ENCODE results near the gene KIFBP.
"Not testable (repeated sequence)": the region's sequence is repeated elsewhere in the genome, so short reads cannot be mapped to it uniquely, and the experiment has no call there.

Gene KIFBP

DNA sequence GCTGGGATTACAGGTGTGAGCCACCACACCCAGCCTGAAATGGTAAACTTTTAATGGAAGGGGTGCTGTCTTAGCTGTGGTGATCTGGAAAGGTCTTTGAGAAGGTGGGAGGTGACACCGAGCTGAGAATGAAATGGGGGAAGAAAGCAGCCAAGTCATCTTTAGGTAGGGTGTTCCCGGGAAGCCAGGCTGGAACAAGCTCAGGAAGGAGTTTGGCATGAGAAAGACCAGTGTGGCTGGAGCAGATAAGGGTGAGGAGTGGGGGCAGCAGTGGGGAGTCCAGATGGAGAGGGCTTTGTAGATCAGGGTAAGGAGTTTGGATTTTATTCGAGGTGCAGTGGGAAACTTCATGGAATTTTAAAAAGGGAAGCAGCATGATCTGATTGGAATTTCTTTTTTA is 30.0 kb downstream of the KIFBP start:
- no peaks in the 10 kb centered on the region for H3K27me3 Mint-ChIP-seq
- DNase-seq (no peak), ATAC-seq (replicated peaks) (no peak)
- H3K4me3 Mint-ChIP-seq, result no peak overlapping the region
- H3K9me3 Mint-ChIP-seq, result no peaks in the 10 kb centered on the region
- no peaks in the 10 kb centered on the region for H3K4me1 Mint-ChIP-seq
- peaks cover 13 to 18% of the 10 kb centered on the region in 2 donors for H3K36me3 Mint-ChIP-seq
- H3K27ac Mint-ChIP-seq, result no peak overlapping the region

DNA sequence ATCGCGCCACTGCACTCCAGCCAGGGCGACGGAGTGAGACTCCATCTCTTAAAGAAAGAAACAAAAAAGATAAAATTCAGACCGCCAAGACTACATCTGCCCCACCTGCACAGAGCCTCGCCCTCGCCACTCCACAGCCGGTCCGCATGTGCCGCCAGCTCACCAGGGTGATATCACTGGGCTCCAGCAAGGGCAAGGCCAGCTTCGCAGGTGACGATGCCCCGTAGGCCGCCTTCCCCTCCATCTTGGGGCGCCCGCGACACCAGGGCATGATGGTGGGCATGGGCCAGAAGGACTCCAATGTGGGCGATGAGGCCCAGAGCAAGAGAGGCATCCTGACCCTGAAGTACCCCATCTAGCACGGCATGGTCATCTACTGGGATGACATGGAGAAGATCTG is 34.0 kb downstream of the KIFBP start:
- Mint-ChIP-seq H3K9me3 (no peaks in the 10 kb centered on the region), H3K36me3 (peaks cover 9 to 10% of the 10 kb centered on the region in 2 donors), H3K4me3 (no peak overlapping the region), H3K4me1 (peaks cover 0 to under 1% of the 10 kb centered on the region in 2 donors), H3K27me3 (no peaks in the 10 kb centered on the region), H3K27ac (no peak overlapping the region)
- DNase-seq, result no peak
- ATAC-seq (replicated peaks), result no peak

DNA sequence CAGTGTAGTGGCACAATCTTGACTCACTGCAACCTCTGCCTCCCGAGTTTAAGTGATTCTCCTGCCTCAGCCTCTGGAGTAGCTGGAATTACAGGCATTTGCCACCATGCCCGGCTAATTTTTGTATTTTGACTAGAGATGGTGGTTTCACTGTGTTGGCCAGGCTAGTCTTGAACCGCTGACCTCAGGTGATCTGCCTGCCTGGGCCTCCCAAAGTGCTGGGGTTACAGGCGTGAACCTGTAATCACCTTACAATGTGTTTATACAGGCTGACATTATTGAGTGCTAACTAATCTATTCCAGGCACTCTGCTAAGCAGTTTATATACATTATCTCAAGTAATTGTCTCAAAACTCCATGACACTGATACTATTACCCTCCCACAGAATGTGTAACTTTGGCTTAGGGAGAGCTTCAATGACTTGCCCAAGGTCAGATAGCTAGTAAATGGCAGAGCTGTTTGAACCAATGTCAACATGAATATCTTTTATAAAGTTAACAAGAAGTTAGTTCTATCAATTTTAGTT is 36.8 kb downstream of the KIFBP start:
- no peak for ATAC-seq (replicated peaks)
- no peak overlapping the region for H3K27ac Mint-ChIP-seq
- H3K4me3 Mint-ChIP-seq, result no peak overlapping the region

DNA sequence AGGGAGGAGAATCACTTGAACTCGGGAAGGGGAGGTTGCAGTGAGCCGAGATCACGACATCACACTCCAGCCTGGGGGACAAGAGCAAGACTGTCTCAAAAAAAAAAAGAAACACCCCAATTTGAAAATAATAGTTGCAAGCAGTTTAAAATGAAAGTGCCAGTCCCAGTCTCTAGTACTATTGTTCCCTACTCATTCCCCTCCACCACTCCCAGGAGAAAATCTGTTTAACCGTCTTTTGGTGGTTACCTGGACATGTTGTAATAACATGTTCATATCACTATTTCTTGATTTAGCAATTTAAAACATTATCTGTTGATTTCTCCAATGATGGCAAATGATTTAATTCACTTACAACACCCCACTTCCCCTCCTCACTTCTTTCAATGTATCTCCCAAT is 44.7 kb downstream of the KIFBP start:
- H3K27ac Mint-ChIP-seq, result no peak overlapping the region
- no peak overlapping the region for H3K4me3 Mint-ChIP-seq
- no peaks in the 10 kb centered on the region for H3K4me1 Mint-ChIP-seq
- no peak for DNase-seq
- no peaks in the 10 kb centered on the region for H3K27me3 Mint-ChIP-seq
- peaks cover 0 to 3% of the 10 kb centered on the region in 2 donors for H3K9me3 Mint-ChIP-seq
- no peaks in the 10 kb centered on the region for H3K36me3 Mint-ChIP-seq
- no peak for ATAC-seq (replicated peaks)

More for the DNA sequence above, 36.8 kb downstream of the KIFBP start:
- Mint-ChIP-seq H3K27me3 (no peaks in the 10 kb centered on the region), H3K36me3 (no peaks in the 10 kb centered on the region), H3K4me1 (peaks cover 0 to 3% of the 10 kb centered on the region in 2 donors), H3K9me3 (no peaks in the 10 kb centered on the region)
- no peak for DNase-seq

DNA sequence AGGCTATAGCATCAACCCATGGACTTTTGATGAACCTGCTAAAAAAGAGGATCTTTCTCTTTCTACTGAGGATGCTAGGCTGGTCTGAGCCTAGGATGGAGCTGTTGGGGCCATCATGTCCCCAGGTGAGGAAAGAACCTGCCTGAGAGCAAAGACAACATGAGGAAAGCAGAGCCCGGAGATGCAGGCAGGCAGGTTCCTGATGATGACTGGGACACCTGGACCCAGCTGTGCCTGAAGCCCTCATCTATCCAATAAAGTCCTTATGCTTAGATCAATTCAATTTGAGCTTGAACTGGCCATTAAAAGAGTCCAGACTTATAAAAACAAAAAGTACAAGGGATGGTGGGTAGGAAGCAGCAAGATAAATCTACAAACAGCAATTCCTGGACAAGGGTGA is 48.9 kb downstream of the KIFBP start:
- ATAC-seq (replicated peaks), result no peak
- Mint-ChIP-seq H3K27me3 (no peaks in the 10 kb centered on the region), H3K4me1 (no peaks in the 10 kb centered on the region), H3K36me3 (no peaks in the 10 kb centered on the region), H3K9me3 (peaks cover 0 to 3% of the 10 kb centered on the region in 2 donors), H3K27ac (no peak overlapping the region), H3K4me3 (no peak overlapping the region)
- no peak for DNase-seq

DNA sequence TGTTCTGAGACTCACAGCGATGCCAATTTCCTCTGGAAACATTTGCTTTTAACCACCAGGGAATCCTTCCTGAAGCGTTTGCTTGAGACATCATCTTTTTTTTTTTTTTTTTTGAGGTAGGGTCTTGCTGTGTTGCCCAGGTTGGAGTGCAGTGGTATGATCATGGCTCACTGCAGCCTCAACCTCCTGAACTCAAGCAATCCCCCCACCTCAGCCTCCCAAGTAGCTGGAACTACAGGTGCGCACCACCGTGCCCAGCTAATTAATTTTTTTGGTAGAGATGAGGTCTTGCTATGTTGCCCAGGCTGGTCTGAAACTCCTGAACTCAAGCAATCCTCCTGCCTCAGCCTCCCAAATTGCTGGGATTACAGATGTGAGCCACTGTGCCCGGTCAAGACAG is 52.3 kb downstream of the KIFBP start:
- H3K9me3 Mint-ChIP-seq; H3K27me3 Mint-ChIP-seq; H3K27ac Mint-ChIP-seq; DNase-seq; ATAC-seq (replicated peaks); H3K36me3 Mint-ChIP-seq; H3K4me3 Mint-ChIP-seq: not testable (repeated sequence)
- H3K4me1 Mint-ChIP-seq, result peaks cover 19 to 23% of the 10 kb centered on the region in 2 donors

DNA sequence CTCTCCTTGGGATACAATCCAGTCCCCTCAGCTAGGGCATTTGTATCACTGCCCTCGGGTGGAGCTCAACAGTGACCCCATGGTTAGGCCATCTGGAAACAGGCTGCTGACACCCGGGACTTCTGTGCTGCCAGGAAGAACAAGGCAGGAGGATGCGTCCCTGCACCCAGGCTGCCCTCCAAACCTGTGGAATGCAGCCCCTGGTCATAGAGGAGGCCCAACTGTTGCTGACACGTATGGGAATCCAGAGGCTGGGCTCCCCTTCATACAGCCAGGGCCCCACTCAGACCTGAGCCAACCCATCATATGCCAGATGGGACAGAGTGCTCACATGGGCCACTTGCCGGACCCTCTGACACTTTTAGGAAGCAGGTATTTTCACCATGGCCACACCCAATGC is 53.8 kb downstream of the KIFBP start:
- Mint-ChIP-seq H3K27ac (no peak overlapping the region), H3K4me1 (peaks cover 22 to 29% of the 10 kb centered on the region in 2 donors), H3K36me3 (no peaks in the 10 kb centered on the region), H3K4me3 (no peak overlapping the region), H3K9me3 (peaks cover 0 to under 1% of the 10 kb centered on the region in 2 donors), H3K27me3 (no peaks in the 10 kb centered on the region)
- no peak for DNase-seq
- no peak for ATAC-seq (replicated peaks)

DNA sequence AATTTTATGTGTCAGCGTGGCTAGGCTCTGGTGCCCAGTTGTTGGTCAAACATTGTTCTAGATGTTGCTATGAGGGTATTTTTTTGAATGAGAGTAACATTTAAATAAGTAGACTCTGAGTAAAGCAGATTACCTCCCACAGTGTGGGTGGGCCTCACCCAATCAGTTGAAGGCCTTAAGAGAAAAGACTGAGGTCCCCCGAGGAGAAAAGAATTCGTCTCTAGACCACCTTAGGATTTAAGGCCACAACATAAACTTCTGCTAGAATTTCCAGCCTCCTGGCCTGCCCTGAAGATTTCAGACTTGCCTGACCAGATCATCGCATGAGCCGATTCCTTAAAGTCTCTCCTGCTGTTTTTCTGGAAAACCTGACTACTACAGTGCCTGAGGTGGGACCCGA is 54.2 kb downstream of the KIFBP start:
- Mint-ChIP-seq H3K9me3 (no peaks in the 10 kb centered on the region), H3K36me3 (no peaks in the 10 kb centered on the region)

DNA sequence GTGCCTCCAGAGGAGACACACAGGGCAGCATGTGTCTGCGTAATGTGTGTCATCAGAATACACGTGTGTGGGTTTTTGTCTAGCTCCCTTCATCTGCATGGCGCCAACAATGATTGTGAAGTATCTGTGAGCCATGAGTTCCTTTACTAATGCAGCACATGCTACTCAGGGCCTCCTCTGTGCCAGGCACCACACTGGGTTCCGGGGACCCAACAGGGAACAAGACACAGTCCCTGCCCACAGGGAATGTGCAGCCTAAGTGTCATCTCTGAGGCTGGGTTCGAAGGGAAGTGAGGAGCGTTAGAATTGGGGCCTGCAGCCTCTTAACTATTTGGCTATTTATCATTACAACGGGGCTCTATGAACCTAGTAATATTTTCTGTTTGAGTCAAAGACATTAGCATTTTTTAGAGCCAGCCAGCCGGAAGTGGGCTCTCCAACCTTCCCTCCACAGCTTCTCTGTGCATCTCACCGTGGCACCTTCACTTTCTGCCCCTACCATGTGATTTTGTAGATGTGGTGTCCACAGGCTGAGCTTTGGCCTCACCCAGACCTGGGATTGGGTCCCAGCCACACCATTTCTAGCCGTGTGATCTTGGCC is 55.4 kb downstream of the KIFBP start:
- Mint-ChIP-seq H3K27ac (peak overlapping the region; percentile 90), H3K4me1 (peaks cover 29 to 45% of the 10 kb centered on the region in 2 donors), H3K36me3 (no peaks in the 10 kb centered on the region), H3K27me3 (no peaks in the 10 kb centered on the region), H3K9me3 (no peaks in the 10 kb centered on the region), H3K4me3 (peak overlapping the region; percentile 41 to 56)
- DNase-seq (no peak), ATAC-seq (replicated peaks) (peak; percentile 58 to 70)

More for the DNA sequence above, 54.2 kb downstream of the KIFBP start:
- H3K27me3 Mint-ChIP-seq, result no peaks in the 10 kb centered on the region
- H3K4me3 Mint-ChIP-seq, result no peak overlapping the region
- DNase-seq (no peak), ATAC-seq (replicated peaks) (no peak)
- H3K27ac Mint-ChIP-seq, result no peak overlapping the region
- H3K4me1 Mint-ChIP-seq, result peaks cover 22 to 34% of the 10 kb centered on the region in 2 donors

DNA sequence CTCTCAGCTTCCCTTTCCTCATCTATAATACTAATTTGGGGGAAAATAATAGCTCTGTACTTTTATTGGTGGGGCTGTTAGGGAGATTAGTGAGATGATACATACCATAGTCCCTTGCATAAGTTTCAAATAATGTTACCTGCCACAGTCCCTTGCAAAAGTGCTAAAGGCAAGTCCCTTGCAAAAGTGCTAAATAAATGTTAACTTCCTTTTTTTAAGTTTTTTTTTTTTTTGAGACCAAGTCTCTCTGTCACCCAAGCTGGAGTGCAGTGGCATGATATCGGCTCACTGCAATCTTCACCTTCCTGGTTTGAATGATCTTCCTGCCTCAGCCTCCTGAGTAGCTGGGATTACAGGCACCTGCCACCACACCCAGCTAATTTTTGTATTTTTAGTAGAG is 55.9 kb downstream of the KIFBP start:
- Mint-ChIP-seq H3K4me1 (peaks cover 31 to 51% of the 10 kb centered on the region in 2 donors), H3K36me3 (no peaks in the 10 kb centered on the region), H3K27ac (peak overlapping the region; percentile 90), H3K9me3 (no peaks in the 10 kb centered on the region), H3K4me3 (peak overlapping the region in 1 of 2 donors; percentile 56), H3K27me3 (no peaks in the 10 kb centered on the region)
- peak; percentile 40 to 61 for ATAC-seq (replicated peaks)
- DNase-seq, result no peak

DNA sequence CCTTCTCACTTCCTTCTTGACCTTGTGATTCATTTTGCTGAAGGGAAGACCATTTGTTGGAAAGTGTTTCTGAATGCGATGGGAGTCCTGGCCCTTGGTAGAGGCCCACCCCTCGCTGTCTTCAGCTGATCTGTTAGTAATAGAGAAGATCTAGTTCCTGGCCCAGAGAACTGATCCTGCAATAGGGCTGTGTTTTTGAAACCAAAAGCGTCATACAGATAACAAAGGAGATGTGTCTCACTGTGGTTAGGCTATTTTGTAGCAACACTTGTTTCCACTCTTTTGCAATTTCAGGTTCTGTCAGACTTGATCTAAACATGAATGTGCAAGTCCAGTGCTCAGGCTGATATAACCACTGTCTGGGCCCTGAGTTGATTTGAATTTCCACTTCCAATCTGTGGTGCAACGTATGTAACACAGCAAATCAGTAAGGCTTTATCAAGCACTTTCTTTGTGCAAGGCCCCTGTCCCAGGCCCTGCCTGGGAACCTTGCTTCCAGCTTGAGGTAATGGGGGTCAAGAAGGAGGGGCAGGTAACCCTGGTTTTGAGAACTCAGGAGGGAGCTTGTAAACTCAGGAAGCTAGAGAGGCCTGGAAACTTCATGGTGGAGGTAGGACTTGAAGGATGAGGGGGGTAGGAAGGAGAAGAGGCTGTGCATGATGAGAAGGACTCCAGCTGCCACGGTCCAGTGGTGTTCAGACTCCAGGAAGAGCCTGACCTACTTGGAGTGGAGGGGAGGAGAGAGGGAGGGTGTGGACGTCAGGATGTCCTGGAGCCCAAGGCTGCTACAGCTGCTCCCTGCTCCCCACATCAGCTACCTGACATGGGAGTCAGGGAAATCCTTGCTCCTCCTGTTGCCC is 57.1 kb downstream of the KIFBP start:
- DNase-seq, result no peak
- Mint-ChIP-seq H3K27me3 (no peaks in the 10 kb centered on the region), H3K4me1 (peaks cover 34 to 55% of the 10 kb centered on the region in 2 donors), H3K27ac (peak overlapping the region; percentile 93), H3K9me3 (no peaks in the 10 kb centered on the region), H3K4me3 (peak overlapping the region; percentile 12 to 36), H3K36me3 (no peaks in the 10 kb centered on the region)
- peak; percentile 22 to 38 for ATAC-seq (replicated peaks)

DNA sequence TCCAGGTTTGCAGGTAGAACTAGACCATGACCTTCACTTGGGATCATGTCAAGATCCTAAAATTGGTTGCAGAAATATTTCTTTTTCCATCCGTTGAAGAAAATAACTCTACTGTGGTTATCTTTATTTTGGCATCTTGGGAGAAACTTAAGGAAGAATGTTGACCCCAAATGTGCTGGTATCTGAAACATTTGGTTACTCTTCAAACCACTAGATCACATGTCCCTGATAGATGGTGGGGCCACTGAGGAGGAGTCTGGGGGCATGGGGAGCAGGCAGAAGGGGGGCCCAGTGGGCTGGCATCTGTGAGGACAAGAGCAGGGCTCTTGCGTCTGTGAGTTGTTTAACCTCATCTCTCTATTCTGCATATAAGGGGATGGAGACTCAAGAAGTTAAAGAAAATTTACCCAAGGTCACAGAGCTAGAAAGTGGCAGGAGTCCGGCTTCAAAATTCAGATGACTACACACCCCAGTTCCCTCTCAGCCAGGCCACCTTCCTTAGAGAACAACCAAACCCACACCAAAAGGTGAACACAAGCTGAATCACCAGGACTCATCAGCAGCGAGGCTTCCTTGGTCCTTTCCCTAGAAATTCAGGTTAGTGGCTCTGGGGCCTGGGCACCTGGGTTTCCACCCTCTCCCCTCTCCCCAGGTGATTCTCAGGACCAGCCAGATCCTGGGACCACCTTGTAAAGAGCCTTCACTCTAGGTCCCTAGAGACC is 58.7 kb downstream of the KIFBP start:
- peaks cover 46 to 70% of the 10 kb centered on the region in 2 donors for H3K4me1 Mint-ChIP-seq
- H3K27me3 Mint-ChIP-seq, result no peaks in the 10 kb centered on the region
- DNase-seq (no peak), ATAC-seq (replicated peaks) (no peak)
- H3K4me3 Mint-ChIP-seq, result no peak overlapping the region
- no peak overlapping the region for H3K27ac Mint-ChIP-seq
- H3K9me3 Mint-ChIP-seq, result no peaks in the 10 kb centered on the region
- H3K36me3 Mint-ChIP-seq, result no peaks in the 10 kb centered on the region

DNA sequence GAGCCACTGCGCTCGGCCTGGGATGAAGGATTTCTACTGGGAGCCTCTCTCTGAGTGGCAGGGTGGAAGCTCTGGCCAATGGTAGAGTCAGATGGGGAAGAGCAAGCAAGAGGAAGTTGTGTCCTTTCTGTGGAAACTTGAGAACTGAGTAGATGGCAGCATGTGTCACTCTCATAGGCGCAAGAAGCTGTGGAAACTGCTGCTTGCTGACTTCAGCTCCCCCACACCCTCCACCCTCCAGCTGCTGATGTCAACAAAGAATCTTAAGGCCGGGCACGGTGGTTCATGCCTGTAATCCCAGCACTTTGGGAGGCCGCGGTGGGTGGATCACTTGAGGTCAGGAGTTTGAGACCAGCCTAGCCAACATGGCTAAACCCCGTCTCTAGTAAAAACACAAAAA is 59.5 kb downstream of the KIFBP start:
- Mint-ChIP-seq H3K27ac (peak overlapping the region; percentile 81), H3K9me3 (no peaks in the 10 kb centered on the region), H3K4me3 (peak overlapping the region in 1 of 2 donors; percentile 21), H3K36me3 (no peaks in the 10 kb centered on the region), H3K4me1 (peaks cover 55 to 78% of the 10 kb centered on the region in 2 donors), H3K27me3 (no peaks in the 10 kb centered on the region)
- peak; percentile 57 to 68 for ATAC-seq (replicated peaks)
- DNase-seq, result no peak

DNA sequence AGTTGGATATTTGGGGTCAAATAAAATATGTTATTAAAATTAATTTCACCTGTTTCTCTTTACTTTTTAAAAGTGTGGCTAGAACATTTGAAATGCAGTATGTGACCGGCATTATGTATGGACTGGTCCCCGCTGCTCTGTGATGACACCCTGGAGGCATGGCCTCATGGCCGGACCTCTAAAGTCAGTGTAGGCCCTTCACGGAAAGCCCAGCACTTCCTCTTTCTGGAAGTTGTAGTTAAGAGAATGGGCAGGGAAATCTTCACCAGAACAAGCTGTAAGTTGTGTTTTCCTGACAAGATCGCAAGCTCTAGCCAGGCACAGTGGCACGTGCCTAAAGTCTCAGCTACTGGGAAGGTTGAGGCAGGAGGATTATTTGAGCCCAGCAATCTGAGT is 61.0 kb downstream of the KIFBP start:
- H3K27ac Mint-ChIP-seq, result peak overlapping the region; percentile 70
- no peak for ATAC-seq (replicated peaks)

More for the DNA sequence above, 61.0 kb downstream of the KIFBP start:
- no peaks in the 10 kb centered on the region for H3K27me3 Mint-ChIP-seq
- H3K9me3 Mint-ChIP-seq, result peaks cover 0 to 1% of the 10 kb centered on the region in 2 donors
- H3K4me1 Mint-ChIP-seq, result peaks cover 50 to 77% of the 10 kb centered on the region in 2 donors
- peak overlapping the region in 1 of 2 donors; percentile 15 for H3K4me3 Mint-ChIP-seq
- H3K36me3 Mint-ChIP-seq, result no peaks in the 10 kb centered on the region
- DNase-seq, result no peak
